Measurements from ENCODE around the gene NME5. TPM values are rescaled to one million over a fixed set of nuclear protein-coding genes. Genes with fewer than 3 reads are reported as not detected.

NME5 gene
- total and polyA plus RNA-seq, 9 donors: 3.6 to 16.2 (median 6.2) TPM

DNA sequence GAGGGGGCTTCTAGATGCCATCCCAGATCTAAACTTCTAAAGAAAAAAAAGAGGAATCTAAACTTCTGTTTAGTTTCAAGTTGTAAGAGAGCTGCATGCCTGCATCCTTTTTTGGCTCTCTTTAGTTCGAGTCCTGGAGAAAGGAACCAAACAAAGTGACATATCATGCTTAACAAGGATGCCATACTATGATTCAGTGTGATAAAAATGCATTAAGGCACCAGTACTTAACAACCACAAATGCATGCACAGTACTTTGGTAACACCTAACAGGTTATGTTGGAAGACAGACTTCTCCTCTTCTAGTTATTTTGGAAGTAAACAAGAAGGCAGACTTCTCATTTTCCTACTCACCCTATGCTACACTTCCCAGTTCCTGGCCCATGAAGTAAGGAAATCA lies 27.3 kb downstream of the NME5 start:
- no peaks in the 10 kb centered on the region for H3K4me1 ChIP-seq (ENCODE audit: insufficient read depth)
- H3K36me3 ChIP-seq: no peaks in the 10 kb centered on the region
- no peak overlapping the region for H3K27ac ChIP-seq
- no peak for TF ChIP-seq CTCF (IDR thresholded peaks at IDR 0.05)
- TF ChIP-seq POLR2A (IDR thresholded peaks at IDR 0.05): no peak
- TF ChIP-seq EP300 (IDR thresholded peaks at IDR 0.05): no peak
- no peaks in the 10 kb centered on the region for H3K27me3 ChIP-seq
- no peak for DNase-seq
- intact Hi-C loops (cut with DNase I): no loop called here
- H3K9me3 ChIP-seq: no peaks in the 10 kb centered on the region
- no peak overlapping the region for H3K4me3 ChIP-seq
- 19 to 24% (median 21%) methylated on average over 1 of the region's 1 CpG for WGBS, 3 donors

GRCh38 chr5:138111181-138111580 lies 28.0 kb downstream of the NME5 start:
- intact Hi-C loops (cut with DNase I): no loop called here
- TF ChIP-seq CTCF (IDR thresholded peaks at IDR 0.05) (no peak), EP300 (IDR thresholded peaks at IDR 0.05) (no peak), POLR2A (IDR thresholded peaks at IDR 0.05) (no peak)
- H3K27ac ChIP-seq: no peak overlapping the region
- WGBS, 3 donors: 63 to 69% (median 66%) methylated on average over 4 of the region's 4 CpGs
- no peaks in the 10 kb centered on the region for H3K4me1 ChIP-seq (ENCODE audit: insufficient read depth)
- DNase-seq: no peak
- no peaks in the 10 kb centered on the region for H3K9me3 ChIP-seq
- no peaks in the 10 kb centered on the region for H3K36me3 ChIP-seq
- H3K4me3 ChIP-seq: no peak overlapping the region
- no peaks in the 10 kb centered on the region for H3K27me3 ChIP-seq

GRCh38 chr5:138110266-138110963 lies 28.8 kb downstream of the NME5 start:
- Histone ChIP-seq H3K9me3 (no peaks in the 10 kb centered on the region), H3K27ac (no peak overlapping the region), H3K4me1 (ENCODE audit: insufficient read depth) (no peaks in the 10 kb centered on the region), H3K27me3 (no peaks in the 10 kb centered on the region), H3K36me3 (no peaks in the 10 kb centered on the region), H3K4me3 (no peak overlapping the region)
- WGBS, 3 donors: 38 to 47% (median 43%) methylated on average over 4 of the region's 4 CpGs
- intact Hi-C loops (cut with DNase I): loop anchor here in 1 of 4 donors (1.0 kb wide), 1 partner anchor 75 kb away; no protein-coding TSS in a partner anchor
- TF ChIP-seq POLR2A (IDR thresholded peaks at IDR 0.05) (no peak), EP300 (IDR thresholded peaks at IDR 0.05) (no peak), CTCF (IDR thresholded peaks at IDR 0.05) (no peak)
- DNase-seq: no peak

GRCh38 chr5:138109463-138110265 lies 29.6 kb downstream of the NME5 start:
- Histone ChIP-seq H3K4me1 (ENCODE audit: insufficient read depth) (no peaks in the 10 kb centered on the region), H3K27ac (no peak overlapping the region), H3K36me3 (no peaks in the 10 kb centered on the region), H3K4me3 (no peak overlapping the region), H3K9me3 (no peaks in the 10 kb centered on the region), H3K27me3 (no peaks in the 10 kb centered on the region)
- TF ChIP-seq CTCF (IDR thresholded peaks at IDR 0.05) (no peak), POLR2A (IDR thresholded peaks at IDR 0.05) (no peak), EP300 (IDR thresholded peaks at IDR 0.05) (no peak)
- intact Hi-C loops (cut with DNase I): loop anchor here in 1 of 4 donors (1.0 kb wide), 1 partner anchor 74 kb away; no protein-coding TSS in a partner anchor
- WGBS, 3 donors: 61 to 82% (median 69%) methylated on average over 1 of the region's 1 CpG
- no peak for DNase-seq
